Posterior vena cava (tissue), 2 donors: ENCODE data around the gene LRP1B. TPM values are rescaled to one million over a fixed set of nuclear protein-coding genes. Genes with fewer than 3 reads are reported as not detected.

Source experiments
- DNase-seq: peaks from one replicate; pipeline ENCODE4 v3.0.0-alpha.2; 2020; ENCODE audit warnings: low spot score
- intact Hi-C, 2 donors: fragments of 100-400 bp; cut with DNase I; formaldehyde crosslinking; loops; one replicate each; pipeline versions ENCODE4 v1.14.1 to v1.14.2; 2022 to 2023
- microRNA-seq, 2 donors: library from miRNA; unstranded; fragments of <30 nt; microRNA quantifications; one replicate each; pipeline ENCODE4 v1.2.0, GENCODE V29; 2020 to 2021; ENCODE audit warnings: borderline microRNAs expressed in 2 of 2
- total RNA-seq, 2 donors: library from RNA; stranded (reverse); fragmentation: NEBNext Ultra II Directional; extraction: Animal tissue kit (Norgen Biotek cat#: 25700); gene quantifications; one replicate each; pipeline ENCODE4 v1.2.1, GENCODE V29; 2021
- donor health status: DM: yes; HTN: yes; CAD: no.
- donor health status: DM: yes; HTN: yes; CAD: no.

LRP1B gene
- total RNA-seq, 2 donors from 2014 or later, result 0.46 to 0.48 TPM

GRCh38 chr2:140199312-140199711, 1931.5 kb downstream of the LRP1B start:
- intact Hi-C loops, result no loop called here
- DNase-seq, result no peak

- intact Hi-C loops, result no loop called here
- no peak for DNase-seq
These were observed 1943.7 kb downstream of the LRP1B start for GRCh38 chr2:140187086-140187485.

- intact Hi-C loops, result no loop called here
- no peak for DNase-seq
These were observed 1944.5 kb downstream of the LRP1B start for GRCh38 chr2:140186313-140186712.

GRCh38 chr2:140185076-140185475, 1945.7 kb downstream of the LRP1B start:
- intact Hi-C loops, result no loop called here

GRCh38 chr2:140183056-140183765, 1947.6 kb downstream of the LRP1B start:
- DNase-seq, result no peak
- intact Hi-C loops, result no loop called here

More at GRCh38 chr2:140185076-140185475, 1945.7 kb downstream of the LRP1B start:
- DNase-seq, result no peak

Small RNA genes lying within 50 kb of the gene (microRNA-seq; reads per million reads assigned to microRNA genes)
- gene MIR7157, result 0 reads per million in 2 donors
